ENCODE data around the gene DMRTA2.

Gene DMRTA2

GRCh38 chr1:50424045-50424883, 1.0 kb upstream of the DMRTA2 start:
- no peak for DNase-seq (ENCODE audit: extremely low spot score, insufficient read length, low read depth)

GRCh38 chr1:50423670-50424000, 392 bp upstream of the DMRTA2 start:
- FAIRE-seq (no peak), DNase-seq (ENCODE audit: extremely low spot score, insufficient read length, low read depth) (no peak)

More at GRCh38 chr1:50424045-50424883, 1.0 kb upstream of the DMRTA2 start:
- FAIRE-seq, result peak; percentile 67

- no peak for DNase-seq (ENCODE audit: extremely low spot score, insufficient read length, low read depth)
Observed at GRCh38 chr1:50422675-50422945, 633 bp downstream of the DMRTA2 start.

GRCh38 chr1:50421768-50422674, 1.2 kb downstream of the DMRTA2 start:
- no peak for FAIRE-seq
- no peak for DNase-seq (ENCODE audit: extremely low spot score, insufficient read length, low read depth)

More at GRCh38 chr1:50422675-50422945, 633 bp downstream of the DMRTA2 start:
- FAIRE-seq, result no peak

- FAIRE-seq, result no peak
- no peak for DNase-seq (ENCODE audit: extremely low spot score, insufficient read length, low read depth)
Observed at GRCh38 chr1:50421366-50421748, 1.9 kb downstream of the DMRTA2 start.

GRCh38 chr1:50420689-50421365, 2.4 kb downstream of the DMRTA2 start:
- FAIRE-seq (no peak), DNase-seq (ENCODE audit: extremely low spot score, insufficient read length, low read depth) (no peak)

- no peak for FAIRE-seq
- no peak for DNase-seq (ENCODE audit: extremely low spot score, insufficient read length, low read depth)
Observed at GRCh38 chr1:50419907-50420677, 3.2 kb downstream of the DMRTA2 start.

GRCh38 chr1:50419192-50419906, 3.9 kb downstream of the DMRTA2 start:
- DNase-seq (ENCODE audit: extremely low spot score, insufficient read length, low read depth) (no peak), FAIRE-seq (no peak)

- no peak for FAIRE-seq
- DNase-seq (ENCODE audit: extremely low spot score, insufficient read length, low read depth), result no peak
Observed at GRCh38 chr1:50418600-50419109, 4.6 kb downstream of the DMRTA2 start.

- no peak for FAIRE-seq
- DNase-seq (ENCODE audit: extremely low spot score, insufficient read length, low read depth), result no peak
Observed at GRCh38 chr1:50417946-50418599, 5.2 kb downstream of the DMRTA2 start.

- FAIRE-seq (no peak), DNase-seq (ENCODE audit: extremely low spot score, insufficient read length, low read depth) (no peak)
Observed at GRCh38 chr1:50417507-50417906, 5.7 kb downstream of the DMRTA2 start.

GRCh38 chr1:50416553-50417453, 6.4 kb downstream of the DMRTA2 start:
- FAIRE-seq (no peak), DNase-seq (ENCODE audit: extremely low spot score, insufficient read length, low read depth) (no peak)

- no peak for DNase-seq (ENCODE audit: extremely low spot score, insufficient read length, low read depth)
- FAIRE-seq, result no peak
Observed at GRCh38 chr1:50416150-50416527, 7.1 kb downstream of the DMRTA2 start.

GRCh38 chr1:50415235-50416149, 7.8 kb downstream of the DMRTA2 start:
- DNase-seq (ENCODE audit: extremely low spot score, insufficient read length, low read depth), result no peak
- FAIRE-seq, result no peak

GRCh38 chr1:50414853-50415234, 8.4 kb downstream of the DMRTA2 start:
- no peak for FAIRE-seq
- no peak for DNase-seq (ENCODE audit: extremely low spot score, insufficient read length, low read depth)

GRCh38 chr1:50412813-50413476, 10.3 kb downstream of the DMRTA2 start:
- FAIRE-seq (no peak), DNase-seq (ENCODE audit: extremely low spot score, insufficient read length, low read depth) (no peak)
